ENCODE data around the gene PCBP3. TPM values are rescaled to one million over a fixed set of nuclear protein-coding genes. Genes with fewer than 3 reads are reported as not detected.

Gene PCBP3
- total RNA-seq, 4 donors from 2014 or later = 0.77 to 8.6 (median 3.2) TPM; not detected in 1

DNA sequence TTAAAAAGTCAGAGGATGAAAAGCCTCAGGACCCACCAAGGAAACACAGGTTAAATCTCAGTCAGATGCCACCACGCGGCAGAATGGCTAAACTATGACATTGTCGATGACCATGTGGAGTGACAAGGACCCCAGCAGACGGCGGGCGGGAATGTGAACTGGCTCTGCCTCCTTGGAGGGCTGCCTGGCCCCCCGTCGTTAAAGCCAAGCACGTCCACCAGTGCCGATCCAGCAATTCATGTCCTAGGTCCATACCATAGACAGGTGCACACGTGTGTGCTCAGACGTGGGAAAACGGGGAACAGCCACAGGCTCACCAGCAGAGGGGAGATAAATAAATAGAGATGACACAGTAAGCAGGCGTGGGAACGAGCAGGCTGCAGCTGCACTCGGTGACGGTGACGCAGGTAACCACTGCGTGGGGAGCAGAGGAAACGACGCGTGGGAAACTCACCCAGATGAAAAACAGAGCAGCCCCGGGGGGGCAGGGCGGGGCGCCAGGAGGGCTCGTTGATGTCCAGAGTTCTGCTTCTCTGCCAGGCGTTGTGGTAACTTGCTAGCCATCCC is 28.3 kb upstream of the PCBP3 start:
- H3K9me3 ChIP-seq = no peaks in the 10 kb centered on the region
- TF ChIP-seq CTCF (IDR thresholded peaks at IDR 0.05) (no peak), POLR2A (IDR thresholded peaks at IDR 0.05) (no peak)
- no peaks in the 10 kb centered on the region for H3K27me3 ChIP-seq
- no peak overlapping the region for H3K4me3 ChIP-seq
- H3K4me1 ChIP-seq = no peaks in the 10 kb centered on the region
- H3K27ac ChIP-seq = no peak overlapping the region
- H3K36me3 ChIP-seq = no peaks in the 10 kb centered on the region
- DNase-seq = no peak
- intact Hi-C loops (cut with DNase I; ENCODE audit: low total_unique reads) = no loop called here

- no peaks in the 10 kb centered on the region for H3K27me3 ChIP-seq
- no peaks in the 10 kb centered on the region for H3K9me3 ChIP-seq
- intact Hi-C loops (cut with DNase I; ENCODE audit: low total_unique reads) = no loop called here
- no peak overlapping the region for H3K27ac ChIP-seq
- DNase-seq = no peak
- no peaks in the 10 kb centered on the region for H3K4me1 ChIP-seq
- H3K4me3 ChIP-seq = no peak overlapping the region
- TF ChIP-seq CTCF (IDR thresholded peaks at IDR 0.05) (no peak), POLR2A (IDR thresholded peaks at IDR 0.05) (no peak)
- no peaks in the 10 kb centered on the region for H3K36me3 ChIP-seq
Observed at GRCh38 chr21:45617021-45617921, 26.3 kb upstream of the PCBP3 start.

- H3K36me3 ChIP-seq = no peaks in the 10 kb centered on the region
- no peaks in the 10 kb centered on the region for H3K9me3 ChIP-seq
- no peaks in the 10 kb centered on the region for H3K27me3 ChIP-seq
- H3K4me1 ChIP-seq = no peaks in the 10 kb centered on the region
- no peak for DNase-seq
- H3K27ac ChIP-seq = no peak overlapping the region
- intact Hi-C loops (cut with DNase I; ENCODE audit: low total_unique reads) = no loop called here
- TF ChIP-seq POLR2A (IDR thresholded peaks at IDR 0.05) (no peak), CTCF (IDR thresholded peaks at IDR 0.05) (no peak)
- no peak overlapping the region for H3K4me3 ChIP-seq
Observed at GRCh38 chr21:45618287-45618686, 25.2 kb upstream of the PCBP3 start.

DNA sequence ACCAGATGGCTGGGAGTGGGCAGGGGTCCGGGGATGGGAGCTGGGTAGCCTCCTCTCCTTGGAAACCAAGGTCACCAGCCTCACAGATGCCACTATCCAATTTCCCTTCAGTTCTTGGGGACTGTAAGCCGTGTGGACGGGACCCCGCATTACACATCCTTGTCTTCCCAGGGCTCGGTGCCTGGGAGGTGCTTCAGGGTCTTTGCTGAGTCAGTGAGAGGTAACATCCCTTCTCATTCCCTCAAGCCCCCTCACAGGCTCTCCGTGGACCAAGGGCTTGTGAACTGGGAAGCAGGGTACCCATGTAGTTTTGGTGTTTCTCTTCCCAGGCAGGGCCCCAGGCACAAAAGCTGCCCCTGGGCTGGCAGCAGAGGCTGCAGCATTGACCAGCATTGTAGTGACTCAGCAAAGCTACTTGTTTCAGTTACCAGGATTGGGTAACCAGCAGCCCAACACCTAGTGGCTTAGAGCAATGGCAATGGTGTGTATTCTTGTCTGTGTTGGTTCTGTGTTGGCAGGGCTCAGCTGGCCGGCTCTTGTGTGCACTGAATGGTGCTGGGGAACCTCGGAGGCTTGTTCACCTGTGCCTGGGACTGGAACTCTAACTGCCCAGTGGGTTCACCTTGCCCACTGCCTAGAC is 24.6 kb upstream of the PCBP3 start:
- Histone ChIP-seq H3K4me3 (no peak overlapping the region), H3K27ac (no peak overlapping the region), H3K4me1 (no peaks in the 10 kb centered on the region), H3K9me3 (no peaks in the 10 kb centered on the region), H3K27me3 (no peaks in the 10 kb centered on the region), H3K36me3 (no peaks in the 10 kb centered on the region)
- no peak for DNase-seq
- no peak for TF ChIP-seq CTCF (IDR thresholded peaks at IDR 0.05)
- TF ChIP-seq POLR2A (IDR thresholded peaks at IDR 0.05) = no peak
- intact Hi-C loops (cut with DNase I; ENCODE audit: low total_unique reads) = no loop called here
